IPS-15b (cell line): ENCODE data around the gene RPA1.
"Not testable (repeated sequence)": the region's sequence is repeated elsewhere in the genome, so short reads cannot be mapped to it uniquely, and the experiment has no call there.

Experiments used
- H3K27me3 ChIP-seq: one replicate; pipeline ENCODE4 v1.6.1; 2013; ENCODE audit warnings: low read length; ENCODE audit not compliant: control insufficient read depth, insufficient read depth
- H3K36me3 ChIP-seq: one replicate; pipeline ENCODE4 v1.6.1; 2013; ENCODE audit warnings: low read length; ENCODE audit not compliant: control insufficient read depth, insufficient read depth
- H3K4me1 ChIP-seq: one replicate; pipeline ENCODE4 v1.6.1; 2013; ENCODE audit warnings: mild to moderate bottlenecking, low read length; ENCODE audit not compliant: control insufficient read depth, insufficient read depth
- H3K4me3 ChIP-seq: one replicate; pipeline ENCODE4 v1.5.1; 2013; ENCODE audit warnings: low read depth, low read length
- H3K9ac ChIP-seq: one replicate; pipeline ENCODE4 v1.6.1; 2013; ENCODE audit warnings: low read depth, mild to moderate bottlenecking, low read length
- H3K9me3 ChIP-seq: one replicate; pipeline ENCODE4 v1.6.1; 2013; ENCODE audit warnings: mild to moderate bottlenecking, low read length; ENCODE audit not compliant: control insufficient read depth, insufficient read depth

Gene RPA1

DNA sequence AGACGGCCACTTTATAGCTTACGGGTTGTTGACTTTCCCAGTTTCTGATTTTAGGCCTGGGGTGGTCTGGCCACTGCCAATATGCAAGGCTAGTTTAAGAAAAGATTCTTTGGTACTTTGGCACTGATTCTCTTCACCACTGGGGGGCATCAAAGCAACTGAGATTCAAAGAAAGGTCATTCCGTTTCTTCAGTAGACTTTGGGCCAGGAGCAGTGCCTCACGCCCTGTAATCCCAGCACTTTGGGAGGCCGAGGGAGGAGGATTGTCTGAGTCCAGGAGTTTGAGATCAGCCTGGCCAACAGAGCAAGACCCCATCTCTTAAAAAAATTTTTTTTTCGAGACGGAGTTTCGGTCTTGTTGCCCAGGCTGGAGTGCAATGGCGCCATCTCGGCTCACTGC lies 53.0 kb downstream of the RPA1 start:
- no peaks in the 10 kb centered on the region for H3K27me3 ChIP-seq

DNA sequence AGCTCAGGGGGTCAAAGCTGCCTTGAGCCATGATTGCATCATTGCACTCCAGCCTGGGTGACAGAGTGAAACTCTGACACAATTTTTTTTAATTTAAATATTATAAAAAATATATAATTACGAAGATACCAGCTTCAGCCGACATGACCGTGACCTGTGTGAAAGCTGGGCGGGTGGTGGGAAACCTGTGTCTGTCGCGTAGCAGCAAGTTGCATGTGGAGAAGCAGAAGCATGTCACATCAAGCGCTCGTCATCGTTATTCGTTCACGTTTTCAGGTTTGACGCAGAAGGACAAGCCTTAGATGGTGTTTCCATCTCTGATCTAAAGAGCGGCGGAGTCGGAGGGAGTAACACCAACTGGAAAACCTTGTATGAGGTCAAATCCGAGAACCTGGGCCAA lies 53.7 kb downstream of the RPA1 start:
- Histone ChIP-seq H3K4me3 (no peak overlapping the region), H3K36me3 (peaks cover 39% of the 10 kb centered on the region), H3K9ac (no peak overlapping the region), H3K9me3 (no peaks in the 10 kb centered on the region), H3K27me3 (no peaks in the 10 kb centered on the region), H3K4me1 (no peaks in the 10 kb centered on the region)

More for the DNA sequence above, 53.0 kb downstream of the RPA1 start:
- no peak overlapping the region for H3K9ac ChIP-seq
- peaks cover 32% of the 10 kb centered on the region for H3K36me3 ChIP-seq
- no peaks in the 10 kb centered on the region for H3K4me1 ChIP-seq
- H3K9me3 ChIP-seq, result no peaks in the 10 kb centered on the region
- no peak overlapping the region for H3K4me3 ChIP-seq

DNA sequence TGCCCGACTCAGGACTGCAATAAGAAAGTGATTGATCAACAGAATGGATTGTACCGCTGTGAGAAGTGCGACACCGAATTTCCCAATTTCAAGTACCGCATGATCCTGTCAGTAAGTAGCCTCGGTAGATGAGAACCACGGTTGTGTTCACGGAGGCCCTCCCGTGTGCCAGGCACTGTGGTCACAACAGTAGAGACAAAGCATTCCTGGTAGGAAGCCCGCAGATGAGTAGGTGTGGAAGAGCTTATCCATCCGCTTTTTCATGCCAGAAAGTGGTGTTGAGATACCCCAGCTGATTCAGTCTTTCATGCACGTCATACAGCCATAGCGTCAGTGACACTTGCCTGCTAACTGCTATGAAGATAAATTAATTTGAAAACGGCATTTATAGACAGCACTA lies 58.9 kb downstream of the RPA1 start:
- Histone ChIP-seq H3K9me3 (no peaks in the 10 kb centered on the region), H3K4me3 (no peak overlapping the region), H3K36me3 (peaks cover 48% of the 10 kb centered on the region), H3K9ac (no peak overlapping the region), H3K4me1 (no peaks in the 10 kb centered on the region), H3K27me3 (no peaks in the 10 kb centered on the region)

DNA sequence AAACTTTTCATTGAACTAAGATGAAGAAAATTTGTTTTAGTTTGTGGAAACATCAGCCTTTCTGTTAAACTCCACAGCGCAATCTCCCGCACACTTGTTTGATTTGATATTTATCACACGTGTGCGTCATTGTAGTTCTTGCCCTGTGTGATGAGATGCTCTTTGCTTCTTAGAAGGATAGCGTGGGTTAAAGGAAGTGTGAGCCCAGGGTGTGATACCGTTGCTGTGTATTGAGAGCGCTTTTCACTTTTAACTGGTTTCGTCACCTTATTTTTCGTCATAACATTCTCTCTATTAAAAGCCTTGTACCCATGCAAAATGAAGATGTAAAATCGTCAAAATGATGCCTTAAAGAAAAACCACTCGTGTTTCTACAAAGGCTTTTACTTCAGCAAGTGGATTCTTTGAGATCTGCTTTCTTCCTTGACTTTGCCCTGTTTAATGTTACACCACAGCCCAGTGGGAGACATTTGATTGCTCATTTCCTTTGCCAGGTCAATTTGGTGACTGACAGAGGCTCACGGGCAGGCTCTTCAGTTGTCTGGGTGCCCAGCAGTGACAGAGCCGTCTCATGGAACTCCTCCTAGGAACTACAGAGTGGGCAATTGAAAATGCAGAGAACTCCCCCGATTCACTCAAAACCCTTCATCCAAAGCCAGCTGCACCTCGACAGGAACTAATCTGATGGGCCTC lies 61.1 kb downstream of the RPA1 start:
- H3K27me3 ChIP-seq, result no peaks in the 10 kb centered on the region
- H3K9ac ChIP-seq, result no peak overlapping the region
- no peak overlapping the region for H3K4me3 ChIP-seq
- no peaks in the 10 kb centered on the region for H3K9me3 ChIP-seq
- H3K4me1 ChIP-seq, result no peaks in the 10 kb centered on the region
- peaks cover 36% of the 10 kb centered on the region for H3K36me3 ChIP-seq

DNA sequence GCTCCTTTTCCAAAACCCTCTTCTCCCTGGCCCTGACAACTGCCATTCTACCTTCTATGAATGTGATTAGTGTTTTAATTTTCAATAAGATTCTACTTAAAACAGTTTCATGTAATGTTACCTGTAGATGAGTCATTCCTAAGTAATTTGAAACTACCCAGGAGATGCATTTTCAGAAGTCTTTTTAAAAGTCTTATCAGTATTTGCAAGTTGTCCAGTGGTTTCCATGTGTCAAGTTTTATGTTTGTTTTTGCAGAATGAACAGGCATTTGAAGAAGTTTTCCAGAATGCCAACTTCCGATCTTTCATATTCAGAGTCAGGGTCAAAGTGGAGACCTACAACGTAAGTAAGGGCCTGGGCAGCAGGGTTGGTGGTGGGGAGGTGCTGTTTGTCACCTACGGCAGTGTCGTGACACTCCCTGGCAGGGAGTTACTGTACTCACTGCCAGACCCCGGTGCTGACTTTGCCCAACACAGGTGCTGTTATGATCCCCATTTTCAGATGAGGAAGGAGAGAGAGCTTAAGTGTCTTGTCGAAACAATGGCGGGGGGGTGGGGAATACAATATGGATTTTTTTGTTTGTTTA lies 65.0 kb downstream of the RPA1 start:
- no peak overlapping the region for H3K9ac ChIP-seq
- no peaks in the 10 kb centered on the region for H3K9me3 ChIP-seq
- H3K4me1 ChIP-seq, result no peaks in the 10 kb centered on the region
- no peaks in the 10 kb centered on the region for H3K27me3 ChIP-seq
- H3K36me3 ChIP-seq, result peaks cover 33% of the 10 kb centered on the region
- H3K4me3 ChIP-seq, result no peak overlapping the region

DNA sequence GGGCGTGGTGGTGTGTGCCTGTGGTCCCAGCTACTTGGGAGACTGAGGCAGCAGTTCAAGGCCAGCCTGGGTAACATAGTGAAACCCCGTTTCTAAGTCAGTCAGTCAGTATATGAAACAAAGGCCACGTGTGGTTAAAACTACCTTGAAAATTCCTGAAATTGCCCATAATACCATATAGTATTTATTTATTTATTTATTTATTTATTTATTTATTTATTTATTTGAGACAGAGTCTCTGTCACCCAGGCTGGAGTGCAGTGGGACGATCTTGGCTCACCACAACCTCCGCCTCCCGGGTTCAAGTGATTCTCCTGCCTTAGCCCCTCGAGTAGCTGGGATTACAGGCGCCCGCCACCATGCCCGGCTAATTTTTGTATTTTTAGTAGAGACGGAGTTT lies 65.7 kb downstream of the RPA1 start:
- H3K36me3 ChIP-seq, result peaks cover 30% of the 10 kb centered on the region
- H3K4me3 ChIP-seq, H3K9me3 ChIP-seq, H3K27me3 ChIP-seq, H3K9ac ChIP-seq, H3K4me1 ChIP-seq: not testable (repeated sequence)

DNA sequence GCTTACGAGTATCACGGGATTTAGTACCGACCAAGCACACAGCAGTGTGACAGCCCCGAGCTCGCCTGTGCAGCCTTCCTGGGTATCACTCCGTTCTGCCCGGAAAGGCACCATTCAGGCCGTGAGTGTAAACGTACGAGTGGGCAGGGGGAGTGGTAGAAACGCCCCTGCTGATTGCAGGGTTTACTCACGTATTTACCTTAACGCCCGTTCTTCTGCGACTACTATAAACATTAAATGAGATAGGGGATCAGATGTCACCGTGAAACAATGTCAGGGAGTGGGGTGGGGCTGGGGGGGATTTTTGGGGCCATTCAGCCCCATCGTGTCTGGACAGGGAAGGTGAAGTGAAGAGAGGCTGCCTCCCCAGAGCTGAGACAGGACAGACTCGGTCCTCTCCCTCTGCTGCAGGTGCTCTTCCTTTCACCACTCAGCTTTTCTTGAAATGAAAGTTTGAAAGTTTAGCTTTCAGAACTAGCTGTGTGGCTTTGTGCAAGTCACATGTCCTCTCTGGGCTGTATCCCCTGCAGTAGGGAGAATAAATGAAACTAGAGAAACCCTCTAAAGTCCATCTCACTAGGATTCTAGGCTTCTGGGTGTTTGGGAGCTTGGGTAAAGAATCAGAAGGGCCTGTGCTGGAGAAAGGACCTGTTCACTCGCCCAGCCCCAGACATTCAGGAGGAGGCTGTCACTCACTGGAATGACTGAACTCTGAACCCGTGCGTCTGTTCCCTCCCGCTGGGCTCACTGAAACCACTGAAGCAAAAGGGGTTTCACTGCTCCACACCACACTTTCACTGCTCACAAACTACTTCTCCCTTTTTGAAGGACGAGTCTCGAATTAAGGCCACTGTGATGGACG lies 66.7 kb downstream of the RPA1 start:
- Histone ChIP-seq H3K9ac (no peak overlapping the region), H3K4me1 (no peaks in the 10 kb centered on the region), H3K36me3 (peaks cover 25% of the 10 kb centered on the region), H3K27me3 (no peaks in the 10 kb centered on the region), H3K4me3 (no peak overlapping the region), H3K9me3 (no peaks in the 10 kb centered on the region)

DNA sequence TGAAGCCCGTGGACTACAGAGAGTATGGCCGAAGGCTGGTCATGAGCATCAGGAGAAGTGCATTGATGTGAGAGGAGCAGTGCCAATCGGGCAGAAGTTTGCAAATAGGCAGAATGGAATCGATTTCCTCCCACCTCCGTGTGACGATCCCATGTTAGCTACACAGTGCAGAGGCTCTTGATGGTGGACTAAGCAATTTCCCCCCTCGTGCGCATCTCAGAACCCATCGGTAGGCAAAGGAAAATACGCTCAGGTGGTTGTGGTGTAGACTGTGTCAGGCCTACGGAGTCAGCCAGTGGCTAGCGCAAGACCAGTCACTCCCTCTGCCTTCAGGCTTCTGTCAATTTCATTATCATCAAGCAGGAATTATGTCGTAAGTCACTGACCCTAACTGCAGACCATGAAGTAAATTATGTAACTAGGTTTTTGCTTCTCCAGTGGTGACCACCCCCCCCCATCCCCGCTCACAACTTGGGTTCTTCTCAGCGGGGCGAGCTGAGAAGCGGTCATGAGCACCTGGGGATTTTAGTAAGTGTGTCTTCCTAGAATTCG lies 67.4 kb downstream of the RPA1 start:
- Histone ChIP-seq H3K9ac (no peak overlapping the region), H3K36me3 (peaks cover 25% of the 10 kb centered on the region), H3K9me3 (no peaks in the 10 kb centered on the region), H3K27me3 (no peaks in the 10 kb centered on the region), H3K4me3 (no peak overlapping the region), H3K4me1 (no peaks in the 10 kb centered on the region)

DNA sequence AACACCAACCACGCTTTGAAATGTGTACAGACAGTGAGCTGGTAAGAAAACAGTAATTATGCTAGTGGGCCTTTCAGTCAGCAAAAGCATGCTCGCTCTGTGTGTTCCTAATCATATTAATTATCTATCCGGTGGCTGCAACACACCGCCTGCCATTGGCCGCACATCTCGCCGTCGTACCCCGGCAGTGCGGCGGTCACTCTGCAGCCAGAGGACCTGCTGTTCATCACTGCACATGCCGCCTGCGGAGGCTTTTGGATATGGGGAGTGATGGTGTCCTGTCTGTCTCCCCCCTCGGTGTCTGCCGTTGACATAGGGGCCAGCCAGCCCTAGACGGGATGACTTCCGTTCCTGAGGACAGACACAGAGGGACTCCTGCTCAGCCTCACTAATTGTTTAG lies 68.5 kb downstream of the RPA1 start:
- H3K36me3 ChIP-seq, result peaks cover 25% of the 10 kb centered on the region

DNA sequence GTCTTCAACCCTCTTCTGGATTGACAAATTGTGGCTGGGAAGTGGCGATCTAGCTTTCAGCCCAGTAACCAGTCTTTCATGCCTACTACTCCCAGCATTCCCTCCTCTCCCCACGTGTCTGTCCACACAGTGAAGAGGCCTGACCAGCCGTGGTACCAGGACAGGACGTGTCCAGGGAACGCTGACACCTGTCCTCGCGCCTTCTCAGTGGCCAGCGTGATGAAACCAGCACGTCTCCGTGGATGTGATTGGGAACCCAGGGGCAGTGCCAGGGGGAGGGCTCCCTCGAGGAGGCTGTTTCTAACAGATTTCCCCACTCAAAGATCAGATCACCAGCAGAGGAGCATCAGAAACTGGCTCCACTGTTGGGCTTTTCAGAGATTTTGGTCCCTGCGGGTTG lies 69.1 kb downstream of the RPA1 start:
- Histone ChIP-seq H3K9ac (no peak overlapping the region), H3K4me1 (no peaks in the 10 kb centered on the region), H3K4me3 (no peak overlapping the region), H3K9me3 (no peaks in the 10 kb centered on the region), H3K27me3 (peaks cover 6% of the 10 kb centered on the region), H3K36me3 (peaks cover 25% of the 10 kb centered on the region)

More for the DNA sequence above, 68.5 kb downstream of the RPA1 start:
- Histone ChIP-seq H3K9me3 (no peaks in the 10 kb centered on the region), H3K4me3 (no peak overlapping the region), H3K4me1 (no peaks in the 10 kb centered on the region), H3K9ac (no peak overlapping the region), H3K27me3 (peaks cover 2% of the 10 kb centered on the region)

DNA sequence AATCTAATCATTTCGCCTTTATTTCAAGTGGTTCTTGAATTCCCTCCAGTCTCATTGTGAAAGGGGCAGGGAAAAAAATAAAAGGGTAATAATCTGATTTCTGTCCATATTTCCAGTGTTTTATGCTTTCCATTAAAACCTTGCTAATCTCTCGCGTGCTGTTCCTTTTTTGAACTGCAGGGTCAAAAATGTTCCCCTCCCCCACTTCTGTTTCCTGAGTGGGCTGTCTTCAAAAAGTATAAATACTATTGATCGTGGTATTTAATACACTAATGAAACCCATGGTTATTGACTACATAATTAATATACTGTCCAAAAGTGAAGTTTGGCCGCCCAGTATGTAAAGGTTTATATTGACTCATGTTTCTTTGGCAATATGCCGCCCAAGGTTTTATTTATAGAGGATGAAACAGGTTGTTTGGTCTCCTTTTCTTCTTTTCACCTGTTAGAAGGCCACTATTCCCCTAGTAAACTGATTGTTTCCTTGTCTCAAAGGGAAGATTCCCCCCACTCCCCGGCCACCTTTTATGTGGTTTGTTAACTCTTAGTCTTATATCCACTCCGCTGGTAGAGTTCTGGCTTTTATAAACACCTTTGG lies 69.7 kb downstream of the RPA1 start:
- Histone ChIP-seq H3K9ac (no peak overlapping the region), H3K36me3 (peaks cover 25% of the 10 kb centered on the region), H3K4me1 (no peaks in the 10 kb centered on the region), H3K9me3 (no peaks in the 10 kb centered on the region), H3K27me3 (peaks cover 12% of the 10 kb centered on the region), H3K4me3 (no peak overlapping the region)
